NCI-H2029 (cell line): ENCODE measurements around the gene PRIM2.
"Not testable (repeated sequence)": the region's sequence is repeated elsewhere in the genome, so short reads cannot be mapped to it uniquely, and the experiment has no call there.

Source experiments
- DNase-seq: peaks from one replicate; lab custom pipeline; 2025; lab: John Stamatoyannopoulos, UW

PRIM2 gene

GRCh38 chr6:57308755-57309154 lies 8.7 kb upstream of the PRIM2 start:
- DNase-seq: not testable (repeated sequence)

GRCh38 chr6:57310095-57310816 lies 7.2 kb upstream of the PRIM2 start:
- DNase-seq: not testable (repeated sequence)

- no peak for DNase-seq
Observed at GRCh38 chr6:57310817-57311157, 6.6 kb upstream of the PRIM2 start.

GRCh38 chr6:57311300-57312003 lies 6.0 kb upstream of the PRIM2 start:
- DNase-seq: not testable (repeated sequence)

GRCh38 chr6:57312004-57312345 lies 5.5 kb upstream of the PRIM2 start:
- no peak for DNase-seq

GRCh38 chr6:57313009-57313408 lies 4.4 kb upstream of the PRIM2 start:
- no peak for DNase-seq

GRCh38 chr6:57313711-57314471 lies 3.5 kb upstream of the PRIM2 start:
- DNase-seq: no peak

GRCh38 chr6:57315111-57315510 lies 2.3 kb upstream of the PRIM2 start:
- DNase-seq: no peak

GRCh38 chr6:57315851-57316250 lies 1.6 kb upstream of the PRIM2 start:
- DNase-seq: no peak

- peak; percentile 80 for DNase-seq
Observed at GRCh38 chr6:57316581-57317059, 810 bp upstream of the PRIM2 start.

- DNase-seq: no peak
Observed at GRCh38 chr6:57324538-57324937, 7.1 kb downstream of the PRIM2 start.

GRCh38 chr6:57327311-57327710 lies 9.9 kb downstream of the PRIM2 start:
- no peak for DNase-seq

- DNase-seq: no peak
Observed at GRCh38 chr6:57328074-57328473, 10.6 kb downstream of the PRIM2 start.

GRCh38 chr6:57329933-57330332 lies 12.5 kb downstream of the PRIM2 start:
- DNase-seq: no peak

- no peak for DNase-seq
Observed at GRCh38 chr6:57342148-57342669, 24.8 kb downstream of the PRIM2 start.

- DNase-seq: not testable (repeated sequence)
Observed at GRCh38 chr6:57343342-57343741, 25.9 kb downstream of the PRIM2 start.

- DNase-seq: not testable (repeated sequence)
Observed at GRCh38 chr6:57346715-57347114, 29.3 kb downstream of the PRIM2 start.

- DNase-seq: not testable (repeated sequence)
Observed at GRCh38 chr6:57347597-57347996, 30.2 kb downstream of the PRIM2 start.

- not testable (repeated sequence) for DNase-seq
Observed at GRCh38 chr6:57350443-57350842, 33.0 kb downstream of the PRIM2 start.

GRCh38 chr6:57352596-57352995 lies 35.2 kb downstream of the PRIM2 start:
- not testable (repeated sequence) for DNase-seq

- DNase-seq: not testable (repeated sequence)
Observed at GRCh38 chr6:57358319-57358718, 40.9 kb downstream of the PRIM2 start.

GRCh38 chr6:57359766-57360165 lies 42.3 kb downstream of the PRIM2 start:
- DNase-seq: not testable (repeated sequence)

GRCh38 chr6:57362340-57362739 lies 44.9 kb downstream of the PRIM2 start:
- DNase-seq: not testable (repeated sequence)
